ENCODE data around the gene TAAR5. TPM values are rescaled to one million over a fixed set of nuclear protein-coding genes. Genes with fewer than 3 reads are reported as not detected.

Gene TAAR5
- total and polyA plus RNA-seq, 2 of the 8 experiments (the other 6 are each of a cell fraction or from before 2014, with no cell fraction given): not detected

DNA sequence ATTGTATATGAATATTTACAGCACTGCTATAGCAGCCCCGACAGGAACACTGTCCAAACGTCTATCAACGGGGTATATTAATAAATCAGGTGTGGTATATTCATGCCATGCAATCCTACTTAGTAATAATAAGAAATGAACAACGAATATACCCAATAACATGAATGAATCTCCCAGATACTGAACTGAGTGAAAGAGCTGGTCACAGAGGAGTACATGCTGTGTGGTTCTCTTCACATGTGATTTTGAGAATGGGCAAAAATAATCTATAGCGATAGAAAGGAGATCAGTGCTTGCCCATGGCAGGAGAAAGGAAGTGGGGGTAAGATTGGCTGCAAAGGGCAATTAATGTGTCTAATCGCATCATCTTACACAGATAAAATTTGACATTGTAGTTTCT lies 23.1 kb downstream of the TAAR5 start:
- H3K23ac ChIP-seq (ENCODE audit: insufficient read length): no peak overlapping the region
- no peaks in the 10 kb centered on the region for H4K20me1 ChIP-seq (replicated peaks in 1 of 2; ENCODE audit: control insufficient read depth in 1 of 2, insufficient read depth in 2 of 2, low read length in 2 of 2)
- ChIA-PET POLR2A (ENCODE audit: partially characterized antibody) (no interaction called here), CTCF (ENCODE audit: partially characterized antibody) (interaction anchor here (1.5 kb wide), 1 partner anchor 9 kb away, joined by 3 read pairs; no protein-coding TSS in a partner anchor)
- no peak overlapping the region for H3K4me3 ChIP-seq (ENCODE audit: extremely low read depth in 1 of 4, insufficient read depth in 2 of 4, low read depth in 3 of 4, low read length in 4 of 4)
- H3K4me1 ChIP-seq (replicated peaks in 1 of 4; ENCODE audit: control insufficient read depth in 3 of 4, insufficient read depth in 4 of 4, low read length in 3 of 4): peaks cover 0 to 6% (median 1%) of the 10 kb centered on the region in 4 experiments; a peak in 5 of 7 replicates
- H3K36me3 ChIP-seq (ENCODE audit: control insufficient read depth in 2 of 4, insufficient read depth in 4 of 4, low read length in 3 of 4): no peaks in the 10 kb centered on the region
- H3K9me3 ChIP-seq (ENCODE audit: insufficient read depth in 2 of 2, low read depth in 1 of 2, low read length in 1 of 2): no peaks in the 10 kb centered on the region
- no peak overlapping the region for H3K14ac ChIP-seq (ENCODE audit: insufficient read length)
- no peak overlapping the region for H3K9ac ChIP-seq (replicated peaks in 1 of 4; ENCODE audit: extremely low read depth in 1 of 4, low read depth in 3 of 4, low read length in 3 of 4)
- no peak overlapping the region for H3K56ac ChIP-seq (replicated peaks; ENCODE audit: insufficient read length, low read depth, low read length)
- no peak overlapping the region for H4K8ac ChIP-seq (ENCODE audit: extremely low read depth, insufficient read depth, low read length)
- H2BK120ac ChIP-seq (replicated peaks; ENCODE audit: low read depth, low read length): no peak overlapping the region
- DNase-seq (ENCODE audit: low read depth in 1 of 2, low spot score in 2 of 2): no peak
- H4K5ac ChIP-seq (ENCODE audit: insufficient read length, low read depth, low read length): no peak overlapping the region
- H3K27me3 ChIP-seq (replicated peaks in 1 of 4; ENCODE audit: control insufficient read depth in 3 of 4, extremely low read depth in 1 of 4, insufficient read depth in 3 of 4, low read length in 3 of 4): no peaks in the 10 kb centered on the region
- FAIRE-seq: no peak
- no peak overlapping the region for H4K91ac ChIP-seq (replicated peaks; ENCODE audit: insufficient read length, low read length)
- no peaks in the 10 kb centered on the region for H3K79me1 ChIP-seq (ENCODE audit: low read depth, low read length)
- H2AFZ ChIP-seq (ENCODE audit: low read length): no peak overlapping the region
- H2BK15ac ChIP-seq (ENCODE audit: low read length): no peak overlapping the region
- H2BK20ac ChIP-seq (ENCODE audit: low read length): no peak overlapping the region
- no peak overlapping the region for H2AK5ac ChIP-seq (ENCODE audit: low read depth, low read length)
- no peak overlapping the region for H2BK5ac ChIP-seq (ENCODE audit: low read depth, low read length)
- H3K79me2 ChIP-seq (ENCODE audit: control insufficient read depth in 1 of 2, insufficient read depth in 2 of 2, low read length in 2 of 2): no peaks in the 10 kb centered on the region
- no peak overlapping the region for H2BK12ac ChIP-seq (ENCODE audit: low read depth, low read length)
- no peak overlapping the region for H3K18ac ChIP-seq (ENCODE audit: extremely low read depth, low read length)
- no peaks in the 10 kb centered on the region for H3K23me2 ChIP-seq (ENCODE audit: low read depth, low read length)
- no peak overlapping the region for H3K4me2 ChIP-seq (ENCODE audit: insufficient read depth in 1 of 2, low read depth in 2 of 2, low read length in 2 of 2)
- no peak overlapping the region for H3K4ac ChIP-seq (replicated peaks; ENCODE audit: insufficient read length, low read depth, low read length)
- H3K27ac ChIP-seq (ENCODE audit: low read depth, low read length): no peak overlapping the region
- 91% methylated on average over 6 of the region's 6 CpGs; no CpG with 5 or more reads in 1 of the 2 experiments for WGBS, 2 experiments (ENCODE audit: extremely low coverage in 1 of 2, insufficient coverage in 1 of 2, insufficient read length in 1 of 2, insufficient replicate concordance in 2 of 2, low coverage in 1 of 2, low lambda C conversion rate in 2 of 2, missing lambda C conversion rate in 1 of 2)
- TF ChIP-seq ZNF274 (IDR thresholded peaks at IDR 0.05; ENCODE audit: borderline replicate concordance, extremely low read depth, low read length): no peak
- no peak for TF ChIP-seq GTF2F1 (IDR thresholded peaks at IDR 0.05; ENCODE audit: borderline replicate concordance, low read depth, low read length)
- TF ChIP-seq NANOG (IDR thresholded peaks at IDR 0.05; ENCODE audit: insufficient read depth, low read depth, low read length, poor library complexity, severe bottlenecking): no peak
- TF ChIP-seq CBX5 (IDR thresholded peaks at IDR 0.05; ENCODE audit: low read depth, low read length): no peak
- no peak for TF ChIP-seq MAFK (IDR thresholded peaks at IDR 0.05; ENCODE audit: low read depth, low read length)
- TF ChIP-seq, protein P1, sequence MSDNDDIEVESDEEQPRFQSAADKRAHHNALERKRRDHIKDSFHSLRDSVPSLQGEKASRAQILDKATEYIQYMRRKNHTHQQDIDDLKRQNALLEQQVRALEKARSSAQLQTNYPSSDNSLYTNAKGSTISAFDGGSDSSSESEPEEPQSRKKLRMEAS (IDR thresholded peaks at IDR 0.05): no peak
- no peak for TF ChIP-seq EZH2 (IDR thresholded peaks at IDR 0.05; ENCODE audit: low read depth, low read length, severe bottlenecking)
- TF ChIP-seq RBBP5 (IDR thresholded peaks at IDR 0.05; ENCODE audit: borderline replicate concordance, low read depth, low read length): no peak
- TF ChIP-seq FOSL1 (IDR thresholded peaks at IDR 0.05; ENCODE audit: insufficient read depth, low read depth, low read length): no peak
- TF ChIP-seq CREB1 (IDR thresholded peaks at IDR 0.05): no peak
- TF ChIP-seq TCF12 (IDR thresholded peaks at IDR 0.05; ENCODE audit: low read depth, low read length): no peak
